K562 (cell line): ENCODE measurements around the gene LMAN2. TPM values are rescaled to one million over a fixed set of nuclear protein-coding genes. Genes with fewer than 3 reads are reported as not detected.

Experiments
- ASH1L ChIP-seq: fragments of 450-650 bp; IDR thresholded peaks from 2 replicates; pipeline ENCODE4 v1.6.1; 2018; ENCODE audit warnings: borderline replicate concordance, mild to moderate bottlenecking, low read depth; ENCODE audit not compliant: partially characterized antibody
- ETV6 ChIP-seq, 3 experiments: fragments of 150-350 bp in 1 of 3; sonication (generic) in 1 of 3; formaldehyde crosslinking in 1 of 3; IDR thresholded peaks; 2 replicates each; pipeline versions ENCODE4 v1.6.1 to v1.8.0; 2014 to 2022; ENCODE audit warnings: borderline replicate concordance in 2 of 3, low read depth in 2 of 3, antibody characterized with exemption in 1 of 3, low read length in 1 of 3, mild to moderate bottlenecking in 1 of 3, missing genetic modification reagents in 1 of 3
- HDAC1 ChIP-seq, 2 experiments: fragments of 450-650 bp; IDR thresholded peaks; 2 replicates each; pipeline ENCODE4 v1.6.1; 2016 to 2017; ENCODE audit warnings: inconsistent platforms in 1 of 2, mild to moderate bottlenecking in 1 of 2, moderate library complexity in 1 of 2
- HSF4 ChIP-seq: fragments of 250-450 bp; sonication (Bioruptor Pico); IDR thresholded peaks from 2 replicates; pipeline ENCODE4 v2.1.2; 2022; ENCODE audit warnings: mild to moderate bottlenecking, moderate library complexity, borderline replicate concordance
- TAF15 ChIP-seq: fragments of 200-400 bp; formaldehyde crosslinking; IDR thresholded peaks from 2 replicates; pipeline ENCODE4 v1.6.1; 2017; ENCODE audit warnings: mild to moderate bottlenecking, low read depth, low read length, moderate library complexity
- TBL1XR1 ChIP-seq, 2 experiments: IDR thresholded peaks; 2 replicates each; pipeline ENCODE4 v1.6.1; 2012; ENCODE audit warnings: improper control_type of control experiment in 2 of 2, low read length in 2 of 2, mild to moderate bottlenecking in 1 of 2
- ZC3H11A ChIP-seq: IDR thresholded peaks from 2 replicates; pipeline ENCODE4 v1.6.1; 2012; ENCODE audit warnings: low read depth, low read length, improper control_type of control experiment
- ZEB2 ChIP-seq: fragments of 450-650 bp; IDR thresholded peaks from 2 replicates; pipeline ENCODE4 v1.6.1; 2016
- ZNF644 ChIP-seq: fragments of 200-800 bp; sonication (Bioruptor generic); IDR thresholded peaks from 2 replicates; pipeline ENCODE4 v1.6.1; 2016; ENCODE audit warnings: low read depth, missing genetic modification characterization, missing compliant biosample characterization
- polyA plus RNA-seq, 8 experiments: library from polyadenylated mRNA; depleted of rRNA in 4 of 8; stranded (reverse) in 5 of 8; unstranded in 3 of 8; fragments of >200 nt; fragmentation: Nextera tagmentation in 2 of 8; fragmentation: Illumina TruSeq in 1 of 8; extraction: Ambion mirVana in 2 of 8; extraction: Trizol in 1 of 8; gene quantifications; 2 replicates each; pipeline versions ENCODE4 v1.2.1 to v1.2.3, GENCODE V29; 2011 to 2014; ENCODE audit warnings: inconsistent platforms in 1 of 8, missing spikeins in 1 of 8
- total RNA-seq, 7 experiments: library from RNA; depleted of rRNA in 6 of 7; stranded (reverse); fragments of >200 nt in 6 of 7; fragmentation: Illumina TruSeq in 2 of 7; extraction: Trizol in 2 of 7; gene quantifications; 2 replicates each; pipeline versions ENCODE4 v1.2.1 to v1.2.3, GENCODE V29; 2011 to 2021; ENCODE audit warnings: low replicate concordance in 1 of 7
- TF ChIP-seq, protein P1 (sequence below): fragments of 250-450 bp; sonication (Bioruptor Pico); IDR thresholded peaks from 2 replicates; pipeline ENCODE4 v1.5.0; 2021; ENCODE audit warnings: mild to moderate bottlenecking, moderate library complexity
- TF ChIP-seq, protein P2 (sequence below): fragments of 450-650 bp; formaldehyde crosslinking; IDR thresholded peaks from 2 replicates; pipeline ENCODE4 v1.4.0; 2020; ENCODE audit warnings: mild to moderate bottlenecking, mixed read lengths
- TF ChIP-seq, protein P3 (sequence below): IDR thresholded peaks from 2 replicates; pipeline ENCODE4 v1.6.1; 2011; ENCODE audit not compliant: insufficient read length; ENCODE audit errors: extremely low read depth
- TF ChIP-seq, protein P4 (sequence below): IDR thresholded peaks from 3 replicates; pipeline ENCODE4 v1.6.1; 2011; ENCODE audit warnings: borderline replicate concordance, mild to moderate bottlenecking, moderate library complexity; ENCODE audit not compliant: insufficient read length; ENCODE audit errors: extremely low read depth

LMAN2 gene
- total and polyA plus RNA-seq, 9 of the 15 experiments (the other 6 are each of a cell fraction or from before 2014, with no cell fraction given): 2.7 to 254 (median 136) TPM

DNA sequence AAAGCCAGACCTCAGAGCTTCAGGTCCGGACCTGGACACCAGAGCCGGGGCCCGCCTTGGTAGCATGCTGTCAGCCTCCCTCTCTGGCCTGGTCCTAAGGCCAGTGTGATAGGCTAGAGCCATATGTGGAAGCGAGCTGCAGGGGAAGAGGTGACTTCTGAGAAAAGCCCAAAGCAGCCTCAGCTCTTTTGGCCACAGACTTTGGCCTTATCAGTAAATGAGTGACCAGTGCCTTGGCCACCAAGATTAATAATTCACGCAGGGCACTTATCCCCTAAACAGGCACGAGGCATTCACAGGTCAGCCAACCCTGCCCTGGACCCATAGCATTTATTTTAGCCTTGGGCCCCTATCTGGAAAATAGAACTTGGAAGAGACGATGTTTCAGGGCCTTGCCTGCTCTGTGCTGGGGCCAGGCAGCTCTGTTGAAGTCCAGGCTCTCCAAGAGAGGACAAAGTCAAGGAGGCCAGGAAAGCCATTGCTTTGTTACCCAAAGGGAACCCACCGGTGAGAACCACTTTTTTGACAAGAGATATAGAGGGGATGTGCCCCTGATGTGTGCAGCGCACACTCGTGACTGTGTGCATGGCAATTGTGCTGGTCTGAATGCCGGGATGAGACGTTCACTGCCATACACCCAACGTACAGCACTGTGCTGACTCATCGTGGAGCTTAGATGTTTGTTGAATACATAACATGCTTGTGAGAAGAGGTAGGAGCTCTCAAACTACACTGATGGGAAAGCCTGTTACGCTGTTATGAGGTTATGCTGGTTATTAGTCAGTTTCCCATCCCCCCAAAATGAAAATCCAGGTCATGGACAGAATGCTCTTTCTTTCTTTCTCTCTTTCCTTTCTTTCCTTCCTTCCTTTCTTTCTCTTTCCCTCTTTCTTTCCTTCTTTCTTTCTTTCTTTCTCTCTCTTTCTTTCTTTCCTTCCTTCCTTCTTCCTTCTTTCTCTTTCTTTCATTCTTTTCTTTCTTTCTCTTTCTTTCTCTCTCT lies 27.7 kb upstream of the LMAN2 start (continued):
- TF ChIP-seq, protein P1, sequence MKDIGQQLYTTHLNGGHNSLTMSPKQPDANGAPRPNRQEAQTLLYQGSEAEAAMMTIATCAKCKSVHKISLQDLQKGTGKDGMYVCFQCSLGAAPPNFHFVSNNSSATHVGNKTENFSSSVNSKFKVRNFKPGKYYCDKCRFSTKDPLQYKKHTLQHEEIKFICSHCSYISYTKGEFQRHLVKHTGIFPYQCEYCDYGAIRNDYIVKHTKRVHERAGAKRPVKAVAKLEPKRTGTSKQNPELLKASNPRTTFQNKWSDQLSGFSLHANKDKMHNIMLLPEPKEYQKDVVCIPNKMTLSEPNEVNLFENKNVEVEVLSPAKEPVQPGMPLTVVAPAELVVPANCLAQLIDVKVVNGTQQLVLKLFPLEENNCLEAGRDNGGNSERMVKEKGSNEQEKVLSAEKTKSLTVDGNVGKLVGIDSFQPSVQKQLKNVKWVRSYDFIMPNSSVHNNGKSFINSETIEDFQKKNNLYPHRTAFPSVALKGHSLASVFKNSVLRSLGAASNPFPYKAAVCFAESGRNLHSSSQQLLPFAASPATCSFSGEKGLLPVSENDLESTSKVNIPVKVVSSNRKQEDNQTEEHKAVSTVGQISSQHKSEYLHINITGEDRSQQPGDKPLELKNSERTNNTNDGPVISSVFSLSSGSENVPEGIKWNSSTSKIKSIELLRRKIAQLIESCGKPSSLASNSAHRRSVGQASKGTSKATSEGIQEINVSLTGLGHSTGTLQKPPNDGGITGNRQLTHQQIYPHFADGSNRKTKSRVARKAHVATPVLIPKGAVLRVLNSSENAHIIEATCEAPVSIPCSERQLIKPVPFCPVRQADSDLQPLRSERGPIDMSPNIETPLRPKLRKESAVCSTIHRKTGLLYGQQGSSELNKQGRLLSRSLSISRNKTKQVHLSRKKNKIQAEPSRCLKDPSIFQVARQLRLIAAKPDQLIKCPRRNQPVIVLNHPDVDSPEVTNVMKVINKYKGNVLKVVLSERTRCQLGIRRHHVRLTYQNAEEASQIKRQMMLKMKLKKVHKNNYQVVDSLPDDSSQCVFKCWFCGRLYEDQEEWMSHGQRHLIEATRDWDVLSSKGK: no peak
- TF ChIP-seq, protein P2, sequence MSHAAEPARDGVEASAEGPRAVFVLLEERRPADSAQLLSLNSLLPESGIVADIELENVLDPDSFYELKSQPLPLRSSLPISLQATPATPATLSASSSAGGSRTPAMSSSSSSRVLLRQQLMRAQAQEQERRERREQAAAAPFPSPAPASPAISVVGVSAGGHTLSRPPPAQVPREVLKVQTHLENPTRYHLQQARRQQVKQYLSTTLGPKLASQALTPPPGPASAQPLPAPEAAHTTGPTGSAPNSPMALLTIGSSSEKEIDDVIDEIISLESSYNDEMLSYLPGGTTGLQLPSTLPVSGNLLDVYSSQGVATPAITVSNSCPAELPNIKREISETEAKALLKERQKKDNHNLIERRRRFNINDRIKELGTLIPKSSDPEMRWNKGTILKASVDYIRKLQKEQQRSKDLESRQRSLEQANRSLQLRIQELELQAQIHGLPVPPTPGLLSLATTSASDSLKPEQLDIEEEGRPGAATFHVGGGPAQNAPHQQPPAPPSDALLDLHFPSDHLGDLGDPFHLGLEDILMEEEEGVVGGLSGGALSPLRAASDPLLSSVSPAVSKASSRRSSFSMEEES (CRISPR knock-in tag): no peak
- TF ChIP-seq ETV6 (IDR thresholded peaks at IDR 0.05; ENCODE audit: borderline replicate concordance in 1 of 2, low read depth in 2 of 2, low read length in 1 of 2): no peak
- TF ChIP-seq ETV6 (CRISPR knock-in tag; IDR thresholded peaks at IDR 0.05; ENCODE audit: borderline replicate concordance): no peak; the same call in 1 of the 2 replicates
- TF ChIP-seq, protein P3, sequence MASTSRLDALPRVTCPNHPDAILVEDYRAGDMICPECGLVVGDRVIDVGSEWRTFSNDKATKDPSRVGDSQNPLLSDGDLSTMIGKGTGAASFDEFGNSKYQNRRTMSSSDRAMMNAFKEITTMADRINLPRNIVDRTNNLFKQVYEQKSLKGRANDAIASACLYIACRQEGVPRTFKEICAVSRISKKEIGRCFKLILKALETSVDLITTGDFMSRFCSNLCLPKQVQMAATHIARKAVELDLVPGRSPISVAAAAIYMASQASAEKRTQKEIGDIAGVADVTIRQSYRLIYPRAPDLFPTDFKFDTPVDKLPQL: no peak
- TF ChIP-seq, protein P4, sequence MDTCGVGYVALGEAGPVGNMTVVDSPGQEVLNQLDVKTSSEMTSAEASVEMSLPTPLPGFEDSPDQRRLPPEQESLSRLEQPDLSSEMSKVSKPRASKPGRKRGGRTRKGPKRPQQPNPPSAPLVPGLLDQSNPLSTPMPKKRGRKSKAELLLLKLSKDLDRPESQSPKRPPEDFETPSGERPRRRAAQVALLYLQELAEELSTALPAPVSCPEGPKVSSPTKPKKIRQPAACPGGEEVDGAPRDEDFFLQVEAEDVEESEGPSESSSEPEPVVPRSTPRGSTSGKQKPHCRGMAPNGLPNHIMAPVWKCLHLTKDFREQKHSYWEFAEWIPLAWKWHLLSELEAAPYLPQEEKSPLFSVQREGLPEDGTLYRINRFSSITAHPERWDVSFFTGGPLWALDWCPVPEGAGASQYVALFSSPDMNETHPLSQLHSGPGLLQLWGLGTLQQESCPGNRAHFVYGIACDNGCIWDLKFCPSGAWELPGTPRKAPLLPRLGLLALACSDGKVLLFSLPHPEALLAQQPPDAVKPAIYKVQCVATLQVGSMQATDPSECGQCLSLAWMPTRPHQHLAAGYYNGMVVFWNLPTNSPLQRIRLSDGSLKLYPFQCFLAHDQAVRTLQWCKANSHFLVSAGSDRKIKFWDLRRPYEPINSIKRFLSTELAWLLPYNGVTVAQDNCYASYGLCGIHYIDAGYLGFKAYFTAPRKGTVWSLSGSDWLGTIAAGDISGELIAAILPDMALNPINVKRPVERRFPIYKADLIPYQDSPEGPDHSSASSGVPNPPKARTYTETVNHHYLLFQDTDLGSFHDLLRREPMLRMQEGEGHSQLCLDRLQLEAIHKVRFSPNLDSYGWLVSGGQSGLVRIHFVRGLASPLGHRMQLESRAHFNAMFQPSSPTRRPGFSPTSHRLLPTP: no peak
- TF ChIP-seq ZC3H11A: no peak
- peak; percentile 54 for TF ChIP-seq ASH1L
- peak; percentile 64; the same call in 1 of the 2 replicates for TF ChIP-seq ZEB2
- TF ChIP-seq ZNF644 (tag): no peak; the same call in 1 of the 2 replicates
- TF ChIP-seq TBL1XR1 (IDR thresholded peaks at IDR 0.05; ENCODE audit: low read length in 2 of 2): peak in 1 of 2 experiments; percentile 7; a peak in 2 of 4 replicates
- TF ChIP-seq TAF15: no peak
- 0 out of 2 replicates have a peak, but pooled peaks have one; percentile 5 for TF ChIP-seq HSF4 (CRISPR knock-in tag)
- peak in 1 of 2 experiments; percentile 73; a peak in 2 of 4 replicates for TF ChIP-seq HDAC1 (IDR thresholded peaks at IDR 0.05)
